ENCODE results near the gene ARID1B.

ARID1B gene

GRCh38 chr6:156906451-156906850, 129.3 kb downstream of the ARID1B start:
- no peak overlapping the region for H3K9ac ChIP-seq (ENCODE audit: low read depth, low read length)
- peaks cover 2% of the 10 kb centered on the region; the same call in 1 of the 2 replicates for H3K4me1 ChIP-seq (ENCODE audit: insufficient read depth, low read length)
- no peaks in the 10 kb centered on the region for H3K9me3 ChIP-seq (ENCODE audit: control insufficient read depth, insufficient read depth, low read length)
- H3K36me3 ChIP-seq (ENCODE audit: insufficient read depth, low read length), result no peaks in the 10 kb centered on the region

DNA sequence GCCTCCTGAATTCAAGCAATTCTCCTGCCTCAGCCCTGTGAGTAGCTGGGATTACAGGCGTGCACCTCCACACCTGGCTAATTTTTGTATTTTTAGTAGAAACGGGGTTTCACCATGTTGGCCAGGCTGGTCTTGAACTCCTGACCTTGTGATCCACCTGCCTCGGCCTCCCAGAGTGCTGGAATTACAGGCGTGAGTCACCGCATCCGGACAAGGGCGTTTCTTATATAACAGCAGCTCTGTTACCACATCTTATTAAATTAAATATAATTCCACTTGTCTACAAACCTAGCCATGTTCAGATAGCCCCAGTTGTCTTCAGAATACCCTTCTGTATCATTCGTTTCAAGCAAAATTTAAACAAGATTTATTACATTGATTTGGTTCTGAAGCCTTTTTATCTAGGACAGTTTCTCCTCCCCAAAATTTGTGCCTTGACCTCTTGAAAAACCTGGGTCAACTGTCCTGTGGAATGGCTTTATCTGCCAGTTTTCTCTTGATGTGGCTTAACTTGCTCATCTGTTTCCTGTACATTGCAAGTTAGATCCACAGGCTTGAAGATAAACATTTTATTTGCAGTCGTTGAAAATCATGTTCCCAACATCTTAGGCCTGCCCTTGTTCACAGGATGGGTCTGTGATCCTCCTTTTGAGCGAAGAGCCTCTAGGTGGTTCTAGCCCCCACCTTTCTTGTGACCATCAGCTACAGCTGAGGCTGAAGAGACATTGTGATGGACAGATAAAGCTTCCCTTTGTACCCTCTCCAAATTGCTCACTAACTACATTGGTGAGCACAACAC, 132.2 kb downstream of the ARID1B start:
- Histone ChIP-seq H3K36me3 (ENCODE audit: insufficient read depth, low read length) (no peaks in the 10 kb centered on the region), H3K9me3 (ENCODE audit: control insufficient read depth, insufficient read depth, low read length) (no peaks in the 10 kb centered on the region), H3K9ac (ENCODE audit: low read depth, low read length) (no peak overlapping the region), H3K4me1 (ENCODE audit: insufficient read depth, low read length) (peaks cover 16% of the 10 kb centered on the region)

DNA sequence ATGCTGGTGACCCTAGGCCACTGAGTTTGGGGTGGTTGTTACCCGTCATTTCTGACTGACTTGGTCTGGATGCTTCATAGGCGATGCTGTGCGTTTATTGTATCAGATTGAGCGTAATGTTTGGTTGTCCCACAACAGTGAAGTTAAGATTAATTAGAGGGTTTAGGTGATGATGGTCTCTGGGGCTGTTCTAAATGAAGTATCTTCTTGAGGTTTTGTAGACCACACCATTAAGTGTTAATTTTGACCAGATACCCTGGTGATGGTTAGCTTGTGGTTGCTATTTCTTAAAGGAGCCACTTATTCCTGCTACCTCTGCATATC, 132.8 kb downstream of the ARID1B start:
- Histone ChIP-seq H3K9ac (ENCODE audit: low read depth, low read length) (no peak overlapping the region), H3K9me3 (ENCODE audit: control insufficient read depth, insufficient read depth, low read length) (no peaks in the 10 kb centered on the region), H3K36me3 (ENCODE audit: insufficient read depth, low read length) (no peaks in the 10 kb centered on the region), H3K4me1 (ENCODE audit: insufficient read depth, low read length) (peaks cover 16% of the 10 kb centered on the region)

DNA sequence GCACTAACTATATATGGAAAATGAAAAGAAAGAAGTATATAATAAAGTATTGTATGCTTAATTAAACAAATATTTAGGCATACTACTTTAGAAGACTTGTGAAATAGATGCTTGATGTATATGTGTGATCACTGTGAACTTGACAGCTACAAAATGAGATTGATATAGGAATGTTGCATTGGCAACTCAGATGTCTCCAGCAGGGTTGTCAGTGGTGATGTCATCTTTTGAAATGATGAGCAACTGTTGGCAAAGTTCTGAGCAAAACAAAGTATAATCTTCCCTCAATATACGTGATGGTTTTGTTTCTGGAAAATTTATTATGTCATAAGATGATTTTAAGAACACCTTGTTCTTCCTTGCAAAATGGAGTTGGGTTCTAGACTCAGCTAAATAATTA, 133.8 kb downstream of the ARID1B start:
- Histone ChIP-seq H3K36me3 (ENCODE audit: insufficient read depth, low read length) (no peaks in the 10 kb centered on the region), H3K4me1 (ENCODE audit: insufficient read depth, low read length) (peaks cover 16% of the 10 kb centered on the region)

DNA sequence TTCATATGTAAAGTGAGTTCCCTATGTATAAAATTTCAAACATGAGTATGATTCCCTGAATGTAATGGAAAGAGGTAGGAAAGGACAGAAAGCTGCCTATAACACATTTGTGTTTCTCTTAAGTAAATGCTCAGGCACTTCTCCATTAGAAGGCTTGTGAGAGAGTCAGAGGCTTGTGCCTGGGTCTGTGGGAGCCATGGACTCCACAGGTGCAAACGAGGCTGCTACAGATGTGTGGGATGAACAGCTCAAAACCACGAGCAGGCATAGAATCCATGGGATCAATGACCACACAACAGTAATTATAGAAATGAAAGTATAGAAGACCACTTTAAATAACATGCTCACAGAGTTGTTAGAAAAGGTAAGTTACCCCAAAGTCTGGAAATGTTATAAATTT, 134.4 kb downstream of the ARID1B start:
- Histone ChIP-seq H3K4me1 (ENCODE audit: insufficient read depth, low read length) (peaks cover 16% of the 10 kb centered on the region), H3K9ac (ENCODE audit: low read depth, low read length) (no peak overlapping the region), H3K9me3 (ENCODE audit: control insufficient read depth, insufficient read depth, low read length) (no peaks in the 10 kb centered on the region), H3K36me3 (ENCODE audit: insufficient read depth, low read length) (no peaks in the 10 kb centered on the region)

More for the DNA sequence above, 133.8 kb downstream of the ARID1B start:
- Histone ChIP-seq H3K9ac (ENCODE audit: low read depth, low read length) (no peak overlapping the region), H3K9me3 (ENCODE audit: control insufficient read depth, insufficient read depth, low read length) (no peaks in the 10 kb centered on the region)

GRCh38 chr6:156912431-156912830, 135.3 kb downstream of the ARID1B start:
- no peaks in the 10 kb centered on the region for H3K36me3 ChIP-seq (ENCODE audit: insufficient read depth, low read length)
- no peaks in the 10 kb centered on the region for H3K9me3 ChIP-seq (ENCODE audit: control insufficient read depth, insufficient read depth, low read length)
- peaks cover 20% of the 10 kb centered on the region for H3K4me1 ChIP-seq (ENCODE audit: insufficient read depth, low read length)
- no peak overlapping the region for H3K9ac ChIP-seq (ENCODE audit: low read depth, low read length)

DNA sequence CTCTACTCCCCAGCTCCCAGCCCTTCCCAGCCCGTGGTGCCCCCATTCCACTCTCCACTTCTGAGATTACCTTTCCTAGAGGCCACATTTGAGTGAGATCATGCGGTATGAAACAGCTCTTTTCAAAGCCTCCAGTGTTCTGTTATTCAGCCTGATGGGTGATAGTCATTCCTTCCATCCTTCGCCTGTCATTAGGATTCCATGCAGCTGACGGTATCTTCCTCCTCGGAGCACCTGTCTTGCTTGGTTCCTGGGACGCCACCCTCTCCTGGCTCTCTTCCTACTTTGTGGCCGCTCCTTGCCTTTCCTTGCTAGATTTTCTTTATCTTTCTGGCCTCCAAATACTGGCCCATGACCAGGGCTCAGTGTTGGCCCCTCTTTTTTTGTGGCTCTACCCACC, 137.0 kb downstream of the ARID1B start:
- Histone ChIP-seq H3K36me3 (ENCODE audit: insufficient read depth, low read length) (no peaks in the 10 kb centered on the region), H3K9ac (ENCODE audit: low read depth, low read length) (no peak overlapping the region), H3K4me1 (ENCODE audit: insufficient read depth, low read length) (peaks cover 21% of the 10 kb centered on the region)

GRCh38 chr6:156916130-156916801, 139.1 kb downstream of the ARID1B start:
- Histone ChIP-seq H3K4me1 (ENCODE audit: insufficient read depth, low read length) (peaks cover 32% of the 10 kb centered on the region), H3K9me3 (ENCODE audit: control insufficient read depth, insufficient read depth, low read length) (no peaks in the 10 kb centered on the region), H3K9ac (ENCODE audit: low read depth, low read length) (no peak overlapping the region), H3K36me3 (ENCODE audit: insufficient read depth, low read length) (no peaks in the 10 kb centered on the region)

More for the DNA sequence above, 137.0 kb downstream of the ARID1B start:
- no peaks in the 10 kb centered on the region for H3K9me3 ChIP-seq (ENCODE audit: control insufficient read depth, insufficient read depth, low read length)

DNA sequence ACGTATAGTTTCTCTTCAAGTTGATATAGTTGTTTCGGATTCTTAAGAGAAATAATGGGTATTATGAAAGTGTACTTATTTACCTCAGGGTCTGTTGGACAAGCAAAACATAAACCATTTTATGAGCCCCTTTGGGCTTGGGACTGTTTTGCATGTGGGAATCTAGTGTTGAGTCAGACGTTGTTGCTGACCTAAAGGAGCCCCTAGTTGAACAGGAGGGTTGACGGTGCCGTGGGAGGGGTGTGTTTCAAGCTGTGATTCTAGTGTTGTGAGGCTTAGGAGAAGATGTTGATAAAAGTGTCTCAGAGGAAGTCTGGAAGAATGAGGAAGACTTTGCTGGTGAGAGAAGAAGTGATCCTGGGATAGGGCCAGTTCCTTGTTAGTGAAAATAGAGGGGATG, 140.0 kb downstream of the ARID1B start:
- H3K36me3 ChIP-seq (ENCODE audit: insufficient read depth, low read length), result no peaks in the 10 kb centered on the region
- H3K9ac ChIP-seq (ENCODE audit: low read depth, low read length), result no peak overlapping the region
- H3K9me3 ChIP-seq (ENCODE audit: control insufficient read depth, insufficient read depth, low read length), result no peaks in the 10 kb centered on the region
- peaks cover 23% of the 10 kb centered on the region for H3K4me1 ChIP-seq (ENCODE audit: insufficient read depth, low read length)

GRCh38 chr6:156918647-156919046, 141.5 kb downstream of the ARID1B start:
- Histone ChIP-seq H3K36me3 (ENCODE audit: insufficient read depth, low read length) (no peaks in the 10 kb centered on the region), H3K9ac (ENCODE audit: low read depth, low read length) (no peak overlapping the region), H3K9me3 (ENCODE audit: control insufficient read depth, insufficient read depth, low read length) (no peaks in the 10 kb centered on the region), H3K4me1 (ENCODE audit: insufficient read depth, low read length) (peaks cover 17% of the 10 kb centered on the region)

- Histone ChIP-seq H3K4me1 (ENCODE audit: insufficient read depth, low read length) (peaks cover 21% of the 10 kb centered on the region), H3K36me3 (ENCODE audit: insufficient read depth, low read length) (no peaks in the 10 kb centered on the region), H3K9ac (ENCODE audit: low read depth, low read length) (no peak overlapping the region), H3K9me3 (ENCODE audit: control insufficient read depth, insufficient read depth, low read length) (no peaks in the 10 kb centered on the region)
Observed at GRCh38 chr6:156919370-156919769, 142.2 kb downstream of the ARID1B start.

DNA sequence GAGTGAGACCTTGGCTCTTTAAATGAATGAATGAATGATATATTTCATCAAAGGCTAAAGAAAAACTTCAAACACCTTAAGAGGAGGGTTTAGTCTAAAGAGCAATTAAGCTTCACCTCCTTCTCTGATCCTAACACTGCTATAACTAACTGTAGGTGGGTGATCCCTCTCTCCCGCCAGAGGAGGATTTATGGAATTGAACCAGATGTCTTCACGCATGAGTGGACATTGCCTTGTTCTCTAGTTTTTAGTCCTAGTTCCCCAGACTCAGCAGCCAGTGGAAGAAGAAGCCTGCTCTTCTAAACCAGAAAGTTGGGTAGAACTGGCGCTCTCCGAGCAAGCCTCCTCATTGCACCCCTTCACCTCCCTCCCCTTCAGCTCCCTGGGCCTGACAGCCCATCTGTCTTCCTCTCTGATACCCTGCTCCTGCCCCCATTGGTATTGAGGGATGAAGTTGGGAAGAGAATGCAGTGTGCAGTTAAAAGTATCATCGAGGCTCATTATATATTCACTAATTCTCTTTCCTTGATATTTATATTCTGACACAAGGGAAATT, 142.7 kb downstream of the ARID1B start:
- no peak overlapping the region for H3K9ac ChIP-seq (ENCODE audit: low read depth, low read length)
- peaks cover 21% of the 10 kb centered on the region for H3K4me1 ChIP-seq (ENCODE audit: insufficient read depth, low read length)
- H3K9me3 ChIP-seq (ENCODE audit: control insufficient read depth, insufficient read depth, low read length), result no peaks in the 10 kb centered on the region
- H3K36me3 ChIP-seq (ENCODE audit: insufficient read depth, low read length), result no peaks in the 10 kb centered on the region

DNA sequence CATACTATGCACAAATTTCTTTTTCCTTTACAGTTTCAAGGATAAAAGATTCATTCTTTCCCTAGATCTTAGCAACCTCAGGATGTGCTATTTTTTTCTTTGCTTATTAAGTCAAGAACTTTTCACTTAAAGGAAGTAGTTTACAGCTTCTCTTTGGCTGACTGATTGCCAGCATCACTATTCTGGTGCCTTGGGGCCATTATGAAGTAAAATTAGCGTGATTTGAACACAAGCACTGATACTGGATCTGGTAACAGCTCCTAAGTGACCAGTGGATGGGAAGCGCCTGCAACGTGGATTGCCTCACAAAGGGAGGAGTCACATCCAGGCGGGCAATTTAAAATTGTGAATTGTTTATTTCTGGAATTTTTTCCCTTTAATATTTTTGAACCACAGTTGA, 147.1 kb downstream of the ARID1B start:
- Histone ChIP-seq H3K36me3 (ENCODE audit: insufficient read depth, low read length) (no peaks in the 10 kb centered on the region), H3K4me1 (ENCODE audit: insufficient read depth, low read length) (peaks cover 26% of the 10 kb centered on the region), H3K9me3 (ENCODE audit: control insufficient read depth, insufficient read depth, low read length) (no peaks in the 10 kb centered on the region), H3K9ac (ENCODE audit: low read depth, low read length) (no peak overlapping the region)

DNA sequence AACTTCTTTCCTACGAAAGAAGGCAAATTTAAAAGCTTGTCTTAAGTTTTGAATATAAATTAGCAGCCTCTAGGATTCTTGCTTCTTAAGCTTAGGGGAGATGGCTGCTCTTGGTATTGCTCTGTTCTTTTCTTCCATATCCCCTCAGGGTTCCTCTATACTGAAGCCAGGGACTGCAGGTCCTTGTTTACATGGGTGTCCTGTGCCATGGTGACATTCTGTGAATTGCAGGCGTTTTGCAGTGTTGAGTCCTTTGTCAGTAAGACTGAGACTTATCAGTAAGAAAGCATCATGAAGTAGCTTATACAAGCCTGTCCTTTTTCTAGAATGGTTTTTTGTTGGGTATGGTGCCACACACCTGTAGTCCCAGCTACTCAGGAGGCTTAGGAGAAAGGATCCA, 147.8 kb downstream of the ARID1B start:
- Histone ChIP-seq H3K36me3 (ENCODE audit: insufficient read depth, low read length) (no peaks in the 10 kb centered on the region), H3K9me3 (ENCODE audit: control insufficient read depth, insufficient read depth, low read length) (no peaks in the 10 kb centered on the region), H3K4me1 (ENCODE audit: insufficient read depth, low read length) (peaks cover 22% of the 10 kb centered on the region), H3K9ac (ENCODE audit: low read depth, low read length) (no peak overlapping the region)
